CD14-positive monocyte (primary cell): ENCODE measurements around the gene TSPAN5. TPM values are rescaled to one million over a fixed set of nuclear protein-coding genes. Genes with fewer than 3 reads are reported as not detected.

ENCODE experiments used
- DNase-seq, 3 donors: peaks; one replicate each; pipeline ENCODE4 v3.0.0-alpha.2; 2011 to 2022
- H2AFZ ChIP-seq: 2 replicates; pipeline ENCODE4 v1.6.0; 2012; ENCODE audit warnings: mild to moderate bottlenecking, low read depth, low read length, inconsistent platforms; ENCODE audit not compliant: insufficient read depth, poor library complexity, severe bottlenecking
- H3K27ac ChIP-seq, 2 donors: 1 replicate in 1 of 2; 2 replicates in 1 of 2; pipeline ENCODE4 v1.5.1; 2012 to 2013; ENCODE audit warnings: low read length in 2 of 2, control low read depth in 1 of 2, inconsistent platforms in 1 of 2, low read depth in 1 of 2, mild to moderate bottlenecking in 1 of 2
- H3K27me3 ChIP-seq, 2 donors: one replicate each; pipeline versions ENCODE4 v1.6.0 to v1.6.1; 2011 to 2013; ENCODE audit warnings: low read length in 2 of 2; ENCODE audit not compliant: control insufficient read depth in 2 of 2, insufficient read depth in 2 of 2
- H3K36me3 ChIP-seq, 2 donors: replicated peaks in 1 of 2; 1 replicate in 1 of 2; 2 replicates in 1 of 2; pipeline versions ENCODE4 v1.5.1 to v1.6.1; 2012 to 2013; ENCODE audit warnings: low read length in 2 of 2, control low read depth in 1 of 2, inconsistent platforms in 1 of 2, mild to moderate bottlenecking in 1 of 2; ENCODE audit not compliant: insufficient read depth in 2 of 2, control insufficient read depth in 1 of 2
- H3K4me1 ChIP-seq, 2 donors: 1 replicate in 1 of 2; 2 replicates in 1 of 2; pipeline versions ENCODE4 v1.5.1 to v1.6.1; 2012 to 2013; ENCODE audit warnings: low read length in 2 of 2, control low read depth in 1 of 2, inconsistent platforms in 1 of 2, mild to moderate bottlenecking in 1 of 2, moderate library complexity in 1 of 2; ENCODE audit not compliant: insufficient read depth in 2 of 2, control insufficient read depth in 1 of 2
- H3K4me2 ChIP-seq: replicated peaks from 2 replicates; pipeline ENCODE3; 2012; ENCODE audit warnings: low read length, moderate library complexity, mild to moderate bottlenecking; ENCODE audit not compliant: poor library complexity, severe bottlenecking; ENCODE audit errors: extremely low read depth
- H3K4me3 ChIP-seq, 3 experiments: fragments of 200-600 bp in 1 of 3; sonication (generic) in 1 of 3; replicated peaks in 1 of 3; 1 replicate in 2 of 3; 2 replicates in 1 of 3; pipeline ENCODE4 v1.5.1; 2011 to 2013; ENCODE audit warnings: low read length in 3 of 3, mild to moderate bottlenecking in 3 of 3, control low read depth in 2 of 3, low read depth in 2 of 3, inconsistent platforms in 1 of 3, moderate library complexity in 1 of 3
- H3K79me2 ChIP-seq: 2 replicates; pipeline ENCODE4 v1.6.0; 2012; ENCODE audit warnings: mild to moderate bottlenecking, control low read depth, inconsistent platforms, low read length, moderate library complexity; ENCODE audit not compliant: insufficient read depth
- H3K9ac ChIP-seq: 2 replicates; pipeline ENCODE4 v1.6.0; 2017; ENCODE audit warnings: low read length, mild to moderate bottlenecking; ENCODE audit not compliant: insufficient read depth, poor library complexity, severe bottlenecking
- H3K9me3 ChIP-seq, 2 donors: replicated peaks in 1 of 2; 1 replicate in 1 of 2; 2 replicates in 1 of 2; pipeline versions ENCODE4 v1.5.1 to v1.6.1; 2012 to 2013; ENCODE audit warnings: low read length in 2 of 2, control low read depth in 1 of 2; ENCODE audit not compliant: control insufficient read depth in 1 of 2, insufficient read depth in 1 of 2
- H4K20me1 ChIP-seq: 2 replicates; pipeline ENCODE4 v1.6.0; 2012; ENCODE audit warnings: mild to moderate bottlenecking, low read length, control low read depth, moderate library complexity; ENCODE audit not compliant: insufficient read depth
- H3K27ac Mint-ChIP-seq, 7 donors: one replicate each; pipeline ENCODE4 v1.8.0; 2020; ENCODE audit warnings: mild to moderate bottlenecking in 7 of 7, mixed read lengths in 7 of 7, moderate library complexity in 6 of 7, inconsistent platforms in 2 of 7
- H3K27me3 Mint-ChIP-seq, 3 donors: one replicate each; pipeline ENCODE4 v1.8.0; 2021 to 2022; ENCODE audit warnings: low read depth in 3 of 3, mild to moderate bottlenecking in 3 of 3, mixed read lengths in 3 of 3, moderate library complexity in 3 of 3, inconsistent platforms in 1 of 3
- H3K36me3 Mint-ChIP-seq, 2 donors: one replicate each; pipeline ENCODE4 v1.8.0; 2020; ENCODE audit warnings: mixed read lengths in 2 of 2, inconsistent platforms in 1 of 2, mild to moderate bottlenecking in 1 of 2
- H3K4me1 Mint-ChIP-seq: one replicate; pipeline ENCODE4 v1.8.0; 2020; ENCODE audit warnings: mild to moderate bottlenecking, mixed read lengths
- H3K4me3 Mint-ChIP-seq, 2 donors: one replicate each; pipeline ENCODE4 v1.8.0; 2020; ENCODE audit warnings: mild to moderate bottlenecking in 2 of 2, mixed read lengths in 2 of 2, moderate library complexity in 1 of 2
- H3K9me3 Mint-ChIP-seq, 7 donors: one replicate each; pipeline ENCODE4 v1.8.0; 2020 to 2022; ENCODE audit warnings: mixed read lengths in 7 of 7, mild to moderate bottlenecking in 6 of 7, moderate library complexity in 6 of 7, inconsistent platforms in 2 of 7
- WGBS: methylation state at CpG from one replicate; pipeline ENCODE4 v1.1.5; 2013; ENCODE audit warnings: missing lambda C conversion rate; ENCODE audit not compliant: insufficient coverage; 5-methylcytosine and 5-hydroxymethylcytosine counted together
- intact Hi-C, 2 donors: fragments of 100-400 bp; cut with micrococcal nuclease; formaldehyde crosslinking; loops; one replicate each; pipeline versions ENCODE4 v1.15.0 to v1.15.1; 2023
- polyA plus RNA-seq, 3 donors: library from polyadenylated mRNA; depleted of rRNA in 1 of 3; unstranded in 2 of 3; stranded (reverse) in 1 of 3; fragments of 300-500 nt in 2 of 3; fragments of >200 nt in 1 of 3; fragmentation: Illumina TruSeq in 2 of 3; gene quantifications; 1 replicate in 2 of 3; 2 replicates in 1 of 3; pipeline ENCODE4 v1.2.3, GENCODE V29; 2012 to 2021
- TF ChIP-seq, protein P1 (sequence below): fragments of 200-600 bp; IDR thresholded peaks from one replicate; pipeline ENCODE4 v1.8.0; 2022; ENCODE audit warnings: antibody characterized with exemption, mild to moderate bottlenecking

The TSPAN5 gene
- polyA plus RNA-seq, 3 donors: 0.09 to 1.1 (median 0.13) TPM

DNA sequence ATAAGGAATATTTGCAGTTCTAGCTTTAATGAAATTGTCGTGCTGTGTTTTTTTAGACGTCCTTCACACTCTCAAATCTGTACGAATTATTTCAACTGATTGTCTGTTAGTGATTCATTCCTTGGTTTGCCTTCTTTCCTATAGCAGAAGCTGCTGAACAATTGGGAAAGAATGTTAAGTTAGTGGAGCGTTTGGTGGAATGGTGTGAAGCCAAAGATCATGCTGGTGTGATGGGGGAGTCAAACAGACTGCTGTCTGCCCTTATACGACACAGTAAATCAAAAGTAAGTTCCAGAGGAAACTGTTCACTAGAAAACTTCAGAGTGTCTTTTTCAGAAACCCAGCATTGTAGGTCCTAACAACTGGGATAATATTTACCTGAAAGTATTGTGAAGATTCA, 237.3 kb downstream of the TSPAN5 start:
- Mint-ChIP-seq H3K27ac (no peak overlapping the region), H3K4me1 (no peaks in the 10 kb centered on the region), H3K27me3 (no peaks in the 10 kb centered on the region), H3K36me3 (peaks cover 58 to 73% of the 10 kb centered on the region in 2 donors), H3K9me3 (peaks cover 13 to 25% (median 16%) of the 10 kb centered on the region in 7 donors), H3K4me3 (no peak overlapping the region)
- H3K4me2 ChIP-seq: no peak overlapping the region
- H3K4me1 ChIP-seq: no peaks in the 10 kb centered on the region
- no peaks in the 10 kb centered on the region for H4K20me1 ChIP-seq
- no peaks in the 10 kb centered on the region for H3K27me3 ChIP-seq
- WGBS: no CpG with 5 or more reads among the region's 5 CpGs
- H3K9me3 ChIP-seq: peaks cover 0 to 10% of the 10 kb centered on the region in 2 donors
- TF ChIP-seq, protein P1, sequence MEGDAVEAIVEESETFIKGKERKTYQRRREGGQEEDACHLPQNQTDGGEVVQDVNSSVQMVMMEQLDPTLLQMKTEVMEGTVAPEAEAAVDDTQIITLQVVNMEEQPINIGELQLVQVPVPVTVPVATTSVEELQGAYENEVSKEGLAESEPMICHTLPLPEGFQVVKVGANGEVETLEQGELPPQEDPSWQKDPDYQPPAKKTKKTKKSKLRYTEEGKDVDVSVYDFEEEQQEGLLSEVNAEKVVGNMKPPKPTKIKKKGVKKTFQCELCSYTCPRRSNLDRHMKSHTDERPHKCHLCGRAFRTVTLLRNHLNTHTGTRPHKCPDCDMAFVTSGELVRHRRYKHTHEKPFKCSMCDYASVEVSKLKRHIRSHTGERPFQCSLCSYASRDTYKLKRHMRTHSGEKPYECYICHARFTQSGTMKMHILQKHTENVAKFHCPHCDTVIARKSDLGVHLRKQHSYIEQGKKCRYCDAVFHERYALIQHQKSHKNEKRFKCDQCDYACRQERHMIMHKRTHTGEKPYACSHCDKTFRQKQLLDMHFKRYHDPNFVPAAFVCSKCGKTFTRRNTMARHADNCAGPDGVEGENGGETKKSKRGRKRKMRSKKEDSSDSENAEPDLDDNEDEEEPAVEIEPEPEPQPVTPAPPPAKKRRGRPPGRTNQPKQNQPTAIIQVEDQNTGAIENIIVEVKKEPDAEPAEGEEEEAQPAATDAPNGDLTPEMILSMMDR: no peak
- peaks cover 45 to 92% of the 10 kb centered on the region in 2 donors for H3K36me3 ChIP-seq
- no peaks in the 10 kb centered on the region for H3K79me2 ChIP-seq
- H3K4me3 ChIP-seq: no peak overlapping the region
- intact Hi-C loops: no loop called here
- no peak overlapping the region for H2AFZ ChIP-seq
- DNase-seq: no peak
- no peak overlapping the region for H3K27ac ChIP-seq
- H3K9ac ChIP-seq: no peak overlapping the region
